Measurements from ENCODE around the gene IL1RAP. TPM values are rescaled to one million over a fixed set of nuclear protein-coding genes. Genes with fewer than 3 reads are reported as not detected.
"Not testable (repeated sequence)": the region's sequence is repeated elsewhere in the genome, so short reads cannot be mapped to it uniquely, and the experiment has no call there.

The IL1RAP gene
- total RNA-seq, 1 experiment from 2014 or later = 27.3 TPM

DNA sequence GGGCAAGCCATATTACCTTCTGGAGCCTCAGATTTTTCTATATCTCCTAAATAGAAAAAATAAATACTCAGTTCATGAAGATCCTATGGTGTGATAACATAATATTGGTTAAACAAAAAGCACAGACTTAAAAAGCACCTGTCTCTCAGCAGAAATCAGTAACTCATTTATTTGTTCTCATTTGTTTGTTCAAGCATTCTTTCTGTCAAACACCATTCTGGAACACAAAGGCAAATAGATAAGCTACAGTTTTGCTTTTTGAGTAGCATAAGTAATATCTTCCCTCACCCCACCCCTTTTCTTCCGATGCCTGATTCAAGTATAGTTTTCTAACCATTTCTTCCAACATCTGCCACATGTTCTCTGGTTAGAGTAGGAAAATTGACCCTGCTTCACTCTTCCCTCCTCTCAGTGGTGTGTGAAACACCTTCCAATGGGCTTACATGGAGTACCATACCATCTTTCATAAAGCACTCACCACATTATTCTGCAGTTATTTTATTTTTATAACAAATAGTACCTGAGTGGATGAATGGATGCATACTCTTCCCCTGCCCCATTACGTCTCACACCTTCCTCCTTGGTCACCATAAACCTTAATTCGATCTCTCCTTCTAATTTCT is 8.4 kb upstream of the IL1RAP start:
- DNase-seq (ENCODE audit: low read depth) = no peak

DNA sequence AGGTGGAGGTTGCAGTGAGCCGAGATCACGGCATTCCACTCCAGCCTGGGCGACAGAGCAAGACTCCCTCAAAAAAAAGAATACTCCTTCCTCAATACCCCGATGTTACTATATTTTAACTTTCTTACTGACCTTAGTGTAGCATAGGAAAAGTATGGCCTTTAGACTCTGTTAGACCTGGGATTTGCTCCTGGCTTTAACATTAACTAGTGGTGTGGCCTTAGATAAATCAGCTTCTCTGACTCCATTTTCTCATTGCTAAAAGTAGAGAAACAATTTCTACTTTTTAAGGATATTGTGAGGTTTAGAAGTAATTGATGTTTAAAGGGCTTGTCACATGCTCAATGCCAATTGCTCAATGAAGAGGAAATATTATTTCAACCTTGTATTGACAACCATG is 7.6 kb upstream of the IL1RAP start:
- DNase-seq (ENCODE audit: low read depth) = no peak

DNA sequence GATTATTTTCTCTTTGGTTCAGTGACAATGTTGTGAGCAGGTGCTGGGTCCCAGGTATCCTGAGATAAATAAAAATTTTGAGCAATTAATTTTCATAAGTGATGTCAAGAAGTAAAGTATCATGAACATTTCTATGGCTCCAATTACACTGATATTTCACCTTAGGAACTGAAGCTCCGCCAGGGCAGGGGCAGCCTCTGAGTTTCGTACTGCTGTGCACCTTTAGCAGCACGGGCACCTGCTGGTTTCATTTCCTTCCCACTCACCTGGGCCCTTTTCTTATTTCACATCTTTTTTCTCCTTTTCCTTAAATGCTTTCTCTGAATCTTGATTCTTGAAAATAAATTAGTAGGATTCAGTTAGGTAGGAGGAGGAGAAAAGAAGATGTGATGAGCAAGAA is 1.2 kb upstream of the IL1RAP start:
- DNase-seq (ENCODE audit: low read depth) = no peak

DNA sequence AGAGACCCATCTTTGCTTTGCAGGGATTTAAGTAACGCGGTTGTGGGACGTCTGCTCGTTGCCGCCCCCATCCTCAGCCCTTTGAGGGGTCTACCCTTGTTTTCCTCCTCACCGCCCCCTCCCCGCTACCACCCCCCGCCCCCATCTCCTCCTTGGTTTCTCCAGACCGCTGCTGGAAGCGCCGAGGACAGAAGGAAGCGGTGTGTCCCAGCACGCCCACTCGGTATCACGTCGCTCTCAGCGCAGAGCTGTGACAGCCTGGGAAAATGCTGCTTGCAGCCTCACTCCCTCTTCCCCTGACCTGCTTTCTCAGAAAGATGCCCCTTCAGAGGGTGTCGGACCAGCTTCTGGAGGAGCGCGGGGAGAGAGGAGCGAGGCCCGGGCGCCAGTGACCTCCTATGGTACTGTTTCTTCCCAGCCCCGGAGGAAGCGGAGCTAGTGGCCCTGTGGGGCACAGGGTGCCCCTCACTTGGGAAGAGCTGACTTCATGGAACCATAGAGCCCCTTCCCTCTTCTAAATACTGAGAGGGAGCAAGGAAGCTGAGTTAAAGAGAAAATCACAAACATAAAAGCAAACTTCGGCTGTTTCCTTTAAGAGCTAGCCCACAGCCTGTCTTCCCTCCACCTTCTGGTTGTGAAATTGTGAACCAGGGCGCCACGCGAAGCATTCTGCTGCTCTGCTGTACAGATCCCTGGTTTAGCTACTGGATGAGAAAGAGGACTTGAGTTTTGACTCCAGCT is 698 bp downstream of the IL1RAP start:
- DNase-seq (ENCODE audit: low read depth) = peak; percentile 57

DNA sequence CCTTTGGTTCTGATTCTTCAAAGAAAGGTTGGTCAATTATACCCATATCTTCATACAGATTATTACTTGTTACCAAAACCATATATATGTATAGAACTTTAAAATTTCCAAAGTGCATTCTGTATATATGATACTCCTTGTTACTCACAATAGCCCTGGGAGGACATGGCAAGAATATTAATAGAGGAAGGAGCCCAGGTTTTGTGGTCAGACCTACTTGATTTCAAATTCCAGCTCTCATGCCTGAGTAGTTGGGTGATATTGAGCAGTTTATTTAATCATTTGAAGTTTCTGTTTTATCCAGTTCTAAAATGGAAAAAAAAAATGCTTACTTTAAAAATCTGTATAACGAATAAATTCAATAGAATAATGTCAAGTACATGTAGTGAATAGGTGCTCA is 2.5 kb downstream of the IL1RAP start:
- no peak for DNase-seq (ENCODE audit: low read depth)

DNA sequence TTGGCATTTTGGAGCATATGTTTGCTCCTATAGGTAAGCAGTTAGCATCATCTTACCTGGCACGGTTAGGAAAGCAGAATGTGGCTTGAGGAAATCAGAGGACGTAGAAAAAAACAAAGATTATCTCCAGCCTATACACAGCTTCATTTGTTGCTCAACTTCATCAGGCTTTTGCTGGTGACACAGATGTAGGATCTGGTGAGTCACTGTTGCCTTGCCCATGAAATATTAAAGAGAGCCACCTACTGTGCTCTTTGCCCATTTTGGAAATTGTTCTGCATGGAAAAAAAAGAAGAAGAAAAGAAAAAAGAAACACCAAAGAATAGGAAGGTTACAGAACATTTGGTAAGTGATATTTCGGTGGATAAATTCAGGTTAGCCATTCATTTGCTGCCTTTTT is 3.8 kb downstream of the IL1RAP start:
- DNase-seq (ENCODE audit: low read depth) = peak; percentile 82

DNA sequence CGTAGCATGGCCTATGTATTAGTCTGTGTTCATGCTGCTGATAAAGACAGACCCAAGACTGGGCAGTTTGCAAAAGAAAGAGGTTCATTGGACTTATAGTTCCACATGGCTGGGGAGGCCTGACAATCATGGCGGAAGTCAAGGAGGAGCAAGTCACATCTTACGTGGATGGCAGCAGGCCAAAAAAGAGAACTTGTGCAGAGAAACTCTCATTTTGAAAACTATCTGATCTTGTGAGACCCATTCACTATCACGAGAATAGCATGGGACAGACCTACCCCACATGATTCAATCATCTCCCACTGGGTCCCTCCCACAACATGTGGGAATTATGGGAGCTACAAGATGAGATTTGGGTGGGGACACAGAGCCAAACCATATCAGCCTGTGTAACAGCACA is 4.6 kb downstream of the IL1RAP start:
- DNase-seq (ENCODE audit: low read depth) = not testable (repeated sequence)

DNA sequence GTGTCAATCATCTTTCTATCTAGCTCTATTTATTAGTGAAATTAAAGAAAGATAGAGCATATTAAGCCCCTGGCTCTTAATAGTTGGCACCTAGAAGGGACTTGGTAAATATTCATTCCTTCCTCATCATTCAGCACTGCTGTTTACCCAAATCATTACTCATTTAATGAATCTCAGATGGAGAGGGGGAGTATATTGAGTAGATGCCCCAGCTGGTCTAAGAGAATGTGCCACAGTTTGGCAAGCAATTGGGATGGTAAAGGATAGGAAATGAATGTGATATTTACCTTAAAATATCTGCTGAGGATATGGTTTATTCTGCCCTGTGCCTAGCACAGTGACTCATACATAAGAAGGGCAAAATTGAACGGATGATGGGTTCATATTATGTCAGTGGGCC is 6.0 kb downstream of the IL1RAP start:
- peak; percentile 27 for DNase-seq (ENCODE audit: low read depth)

DNA sequence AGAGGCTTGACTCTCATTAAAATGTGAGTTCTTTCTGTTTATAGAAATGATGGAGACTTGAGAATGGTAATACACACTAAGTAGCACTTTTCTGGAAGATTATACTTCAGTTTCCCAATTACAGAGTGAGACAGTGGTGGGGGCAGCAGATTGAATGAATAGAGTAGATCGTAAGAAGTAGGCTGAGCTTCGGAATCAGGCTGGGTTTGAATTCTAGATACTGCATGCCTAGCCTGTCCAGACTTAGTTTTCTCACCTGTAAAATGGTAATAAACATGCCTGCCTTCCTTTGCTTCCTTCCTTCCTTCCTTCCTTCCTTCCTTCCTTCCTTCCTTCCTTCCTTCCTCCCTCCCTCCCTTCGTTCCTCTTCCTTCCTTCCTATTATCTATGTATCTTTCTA is 8.1 kb downstream of the IL1RAP start:
- DNase-seq (ENCODE audit: low read depth) = no peak

DNA sequence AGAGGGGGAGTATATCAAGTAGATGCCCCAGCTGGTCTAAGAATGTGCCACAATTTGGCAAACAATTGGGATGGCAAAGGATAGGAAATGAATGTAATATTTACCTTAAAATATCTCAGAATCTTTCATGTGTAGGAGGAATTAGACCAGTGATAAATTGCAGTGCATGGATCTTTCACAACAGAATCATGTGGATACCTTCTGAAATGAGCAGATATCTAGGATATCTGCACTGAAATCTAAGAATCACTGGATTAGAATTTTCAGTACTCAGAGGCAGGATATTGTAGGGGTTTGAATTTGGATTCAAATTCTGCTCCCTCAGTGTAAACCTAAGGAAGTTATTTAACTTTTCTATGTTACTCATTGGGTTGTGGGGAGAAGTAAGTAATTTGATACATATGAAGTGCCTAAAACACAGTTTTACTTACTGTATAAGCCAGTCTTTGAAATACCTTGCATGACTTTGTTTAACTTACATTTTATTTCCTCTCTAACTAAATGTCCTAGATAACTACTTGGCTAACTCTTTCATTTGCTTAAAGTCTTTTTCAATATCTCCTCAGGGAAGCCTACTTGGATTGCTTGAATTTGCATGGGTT is 8.8 kb downstream of the IL1RAP start:
- no peak for DNase-seq (ENCODE audit: low read depth)

DNA sequence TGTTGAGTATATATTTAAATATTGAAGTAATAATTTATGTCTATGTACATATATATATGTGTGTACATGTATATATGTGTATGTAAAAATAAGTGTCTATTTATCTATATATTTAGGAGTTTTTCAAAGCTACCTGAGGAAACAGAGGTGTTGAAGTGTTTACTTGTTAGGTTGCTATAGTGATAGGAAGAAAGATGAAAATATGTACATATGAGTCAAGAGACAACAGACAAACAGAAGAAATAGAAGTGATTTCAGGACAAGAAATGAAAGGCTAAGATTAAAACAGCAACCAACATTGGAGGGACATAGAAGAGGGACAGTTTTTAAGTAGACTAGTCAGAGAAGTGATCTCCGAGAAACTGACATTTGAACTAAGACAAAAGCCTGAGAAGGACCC is 11.1 kb downstream of the IL1RAP start:
- no peak for DNase-seq (ENCODE audit: low read depth)

DNA sequence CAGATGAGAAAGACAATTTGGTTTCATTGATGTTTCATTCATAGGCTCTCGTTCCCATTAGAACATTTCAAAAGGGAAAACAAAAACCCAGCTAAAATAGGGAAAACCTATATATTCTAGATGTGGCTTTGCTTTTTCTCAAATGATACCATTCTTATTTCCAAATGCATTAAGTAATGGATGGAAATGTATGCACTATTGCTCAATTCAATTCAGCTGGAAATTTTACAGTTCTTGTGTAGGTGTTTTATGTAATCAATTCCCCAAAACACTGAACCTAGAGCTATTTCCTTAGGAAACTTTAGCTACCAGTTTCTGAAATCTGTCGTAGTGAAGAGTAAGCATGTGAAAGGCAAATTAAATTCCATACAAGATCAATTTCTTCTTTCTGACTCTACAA is 11.7 kb downstream of the IL1RAP start:
- DNase-seq (ENCODE audit: low read depth) = no peak

DNA sequence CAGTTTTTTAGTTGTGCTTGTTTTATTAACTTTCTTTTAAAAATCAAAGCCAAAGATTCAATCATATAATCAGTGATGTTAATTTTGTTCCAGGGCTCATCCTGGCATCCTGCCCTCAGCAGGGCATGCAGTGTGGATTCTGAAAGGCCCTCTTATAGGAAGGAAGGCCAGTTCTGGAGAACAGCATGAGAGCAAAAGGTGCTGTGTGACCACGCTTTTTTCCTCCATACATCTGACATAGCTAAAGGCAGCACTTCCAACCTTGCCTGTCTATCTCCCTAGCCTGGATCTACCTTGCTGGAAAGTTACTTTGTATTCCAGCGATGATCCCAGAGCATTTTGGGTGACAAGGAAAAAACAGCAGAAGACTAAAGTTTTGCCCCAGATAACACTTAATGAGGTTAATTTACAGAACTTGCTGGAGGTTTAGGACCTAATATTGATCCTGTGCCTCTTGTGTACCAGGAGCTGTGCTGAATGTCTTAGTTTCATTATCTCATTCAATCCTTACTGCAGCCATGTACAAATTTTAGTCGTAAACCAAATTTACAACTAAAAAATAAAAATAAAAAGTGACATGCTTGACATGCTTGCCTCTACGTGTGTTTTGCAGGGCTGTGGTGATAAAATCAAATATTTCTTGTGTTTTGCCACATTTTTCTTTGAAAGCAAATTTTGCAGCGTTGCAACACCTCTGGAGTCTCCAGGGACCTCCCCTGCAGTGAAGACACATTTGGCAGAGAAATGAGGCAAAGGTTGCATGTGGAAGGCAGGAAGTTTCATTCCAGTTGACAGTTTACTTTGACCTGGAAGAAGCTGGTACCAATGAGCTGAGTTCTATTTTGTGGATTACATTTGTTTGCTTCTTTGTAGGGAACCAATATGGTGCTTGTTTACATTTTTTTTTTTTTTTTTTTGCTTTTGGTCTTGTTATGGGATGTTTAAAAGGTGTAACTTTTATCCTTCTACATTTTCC is 13.2 kb downstream of the IL1RAP start:
- DNase-seq (ENCODE audit: low read depth) = no peak

DNA sequence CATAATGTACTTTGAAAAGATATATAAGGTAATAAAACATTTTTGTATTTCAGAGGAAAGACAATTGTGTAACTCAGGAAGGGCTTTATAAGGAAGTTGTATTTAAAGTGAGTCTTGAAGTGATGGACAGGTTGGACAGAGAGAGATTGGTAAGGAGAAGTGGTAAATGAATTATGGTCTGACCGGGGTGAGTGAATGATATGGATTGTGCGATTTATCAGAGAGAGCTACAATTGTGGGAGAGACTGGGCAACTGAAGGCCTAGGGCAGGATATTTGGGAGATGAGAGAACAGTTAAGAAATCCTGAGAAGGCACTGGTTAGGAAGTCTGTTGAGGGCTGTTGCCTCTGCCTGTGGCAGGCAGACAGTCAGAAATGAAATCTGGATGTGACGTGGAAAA is 14.8 kb downstream of the IL1RAP start:
- DNase-seq (ENCODE audit: low read depth) = no peak

DNA sequence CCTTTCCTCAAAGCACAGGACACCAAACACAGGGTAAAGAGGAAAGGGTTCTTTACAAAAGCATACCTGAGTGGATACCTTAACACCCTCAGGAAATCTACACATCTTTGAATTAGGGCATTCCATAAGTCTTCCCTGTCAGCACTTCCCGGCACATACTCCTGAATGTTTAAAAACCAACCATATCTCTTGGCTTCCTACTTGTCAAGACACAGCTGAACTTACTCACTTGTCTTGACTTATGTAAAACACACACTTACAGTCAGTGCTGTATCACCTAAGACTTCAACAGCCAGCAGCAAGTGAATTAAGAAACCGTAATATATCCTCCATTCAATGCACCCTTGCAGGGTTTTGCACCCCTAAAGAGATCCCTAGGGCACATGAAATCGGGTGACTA is 17.5 kb downstream of the IL1RAP start:
- no peak for DNase-seq (ENCODE audit: low read depth)

DNA sequence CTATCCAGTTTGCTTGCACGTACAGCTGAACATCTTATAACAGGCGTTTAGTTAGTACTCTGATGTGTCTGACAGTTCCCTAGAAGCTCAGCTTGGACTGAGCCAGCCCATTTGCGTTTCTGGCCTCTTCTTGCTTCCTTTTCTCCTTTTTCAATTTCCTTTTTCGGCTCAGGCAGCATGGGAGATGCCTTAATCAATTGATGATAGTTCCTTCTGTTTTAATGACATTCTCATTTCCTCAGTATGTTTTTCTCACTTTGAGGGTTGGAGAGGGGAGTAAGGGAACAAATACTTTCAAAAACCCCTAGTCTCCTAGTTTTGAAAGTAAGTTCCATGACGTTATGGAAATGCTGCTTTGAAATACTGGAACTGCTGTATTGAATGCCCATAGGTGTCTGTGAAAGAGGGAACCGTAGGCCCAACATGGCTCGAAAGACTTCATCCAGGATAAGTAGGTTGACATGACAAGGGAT is 18.9 kb downstream of the IL1RAP start:
- no peak for DNase-seq (ENCODE audit: low read depth)

DNA sequence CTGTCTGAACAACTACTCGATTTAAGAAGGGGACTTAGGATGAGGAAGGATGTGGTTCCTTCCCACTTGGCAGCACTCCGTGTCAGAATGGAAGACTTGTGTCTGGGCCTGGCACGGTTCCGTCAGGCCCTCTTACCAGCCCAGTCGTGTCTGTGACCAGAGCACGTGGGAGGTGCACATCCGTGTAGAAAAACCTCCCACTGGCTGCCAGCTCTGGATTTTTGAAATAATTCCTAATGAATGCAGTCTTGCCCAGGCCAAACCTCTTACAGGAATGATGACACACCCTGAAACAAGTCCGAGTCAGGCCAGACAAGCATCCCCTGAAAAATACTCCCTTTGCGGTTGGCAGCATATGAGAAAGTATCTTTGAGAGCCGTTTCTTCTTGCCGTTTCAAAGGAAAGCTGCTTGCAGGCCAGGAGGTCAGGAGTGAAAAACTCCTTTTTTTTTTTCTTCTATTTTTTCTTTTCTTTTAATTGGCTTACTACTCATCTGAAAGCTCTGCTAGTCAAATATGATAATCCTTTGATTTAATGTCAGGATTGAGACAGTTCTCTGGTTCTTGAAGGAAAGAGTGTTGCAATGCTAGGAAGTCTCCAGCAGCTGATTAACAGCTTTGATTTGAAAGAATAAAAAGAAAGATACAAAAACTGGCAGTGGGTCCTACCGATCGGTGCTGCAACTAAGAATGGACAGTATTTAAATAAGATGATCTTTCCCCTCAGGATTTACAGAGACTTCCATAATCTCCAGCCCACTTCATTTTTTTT is 19.8 kb downstream of the IL1RAP start:
- DNase-seq (ENCODE audit: low read depth) = peak; percentile 98

DNA sequence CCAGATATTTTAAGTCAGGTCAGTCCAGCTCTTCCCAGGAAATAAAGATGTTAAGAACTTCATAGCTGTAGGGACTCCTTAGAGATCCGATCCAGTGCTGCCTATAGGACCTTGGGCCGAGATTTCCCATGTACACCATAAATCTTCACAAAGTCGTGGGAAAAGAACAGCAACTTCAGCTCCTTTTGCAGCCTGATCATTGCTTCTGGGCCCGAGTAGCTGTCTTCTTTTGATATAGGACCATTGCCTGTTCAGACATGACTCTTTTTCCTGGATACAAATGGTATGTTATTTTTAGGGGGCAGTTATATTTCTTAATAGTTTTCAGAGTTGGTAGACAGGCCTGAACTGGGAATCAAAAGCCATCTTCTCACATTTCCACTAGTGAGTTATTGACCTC is 20.5 kb downstream of the IL1RAP start:
- no peak for DNase-seq (ENCODE audit: low read depth)

DNA sequence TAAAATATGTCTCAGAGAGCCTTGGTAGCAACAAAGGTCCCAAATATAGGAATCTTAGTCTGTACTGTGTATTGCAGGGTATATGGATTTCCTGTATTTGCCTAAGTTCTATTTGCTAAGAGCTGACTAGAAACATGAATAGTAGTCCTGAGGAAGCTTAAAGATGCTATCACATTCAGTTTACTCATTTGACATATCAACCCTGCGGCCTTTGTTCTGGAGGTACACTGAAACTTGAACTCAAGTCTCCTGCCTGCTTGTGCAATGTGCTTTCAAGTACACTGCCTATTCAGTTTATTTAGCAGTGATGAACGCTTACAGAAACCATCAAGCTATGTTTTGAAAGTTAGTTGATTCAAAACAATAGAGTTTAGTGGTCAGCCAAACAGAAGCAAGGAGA is 21.1 kb downstream of the IL1RAP start:
- no peak for DNase-seq (ENCODE audit: low read depth)

DNA sequence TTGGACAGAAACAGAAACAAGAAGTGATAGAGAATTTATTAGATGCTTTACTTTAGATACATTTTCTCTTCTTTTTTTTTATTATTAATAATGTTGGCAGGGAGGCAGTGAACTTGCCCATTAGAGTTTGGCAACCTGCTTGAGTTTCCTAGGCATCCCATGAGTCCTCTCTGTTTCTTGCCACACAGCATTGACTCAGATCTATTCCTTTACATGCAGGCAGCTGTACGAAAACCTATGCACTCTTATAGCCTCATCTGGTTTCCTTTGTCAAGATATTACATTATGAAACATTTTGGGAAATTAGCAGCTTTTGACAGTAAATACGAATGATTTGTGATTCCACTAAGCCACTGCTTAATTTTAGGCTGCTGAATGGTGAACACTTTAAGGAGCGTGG is 23.3 kb downstream of the IL1RAP start:
- no peak for DNase-seq (ENCODE audit: low read depth)

DNA sequence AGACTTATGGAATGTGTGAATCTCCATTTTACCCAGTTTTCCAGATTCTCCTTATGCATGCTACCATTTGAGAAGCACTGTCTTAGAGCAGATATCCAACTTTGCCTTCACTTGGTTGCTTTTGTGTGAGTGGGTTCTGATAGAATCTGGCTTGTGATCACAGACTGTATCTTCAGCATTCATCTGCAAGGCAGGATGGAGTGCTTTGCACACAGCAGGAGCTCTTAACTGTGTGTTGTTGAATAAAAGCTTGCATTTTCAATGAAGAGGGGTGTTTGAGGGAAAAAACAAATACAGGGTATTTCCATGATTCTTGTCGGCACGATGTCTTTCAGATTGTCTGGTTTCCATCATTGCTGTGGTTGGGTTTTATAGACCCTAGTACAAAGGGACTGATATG is 24.4 kb downstream of the IL1RAP start:
- DNase-seq (ENCODE audit: low read depth) = no peak

Measured in HT1080 (cell line).